Nephron progenitor cell (in vitro differentiated cells): ENCODE data around the gene ARID5B.
A peak's percentile ranks its signal among the peaks of the same experiment; 100 is the strongest.

ENCODE experiments used
- DNase-seq: peaks from one replicate; pipeline ENCODE4 v3.0.0; 2021
- H3K27ac Mint-ChIP-seq: 2 replicates; pipeline ENCODE4 v1.8.0; 2021; ENCODE audit warnings: mild to moderate bottlenecking, moderate library complexity, mixed read lengths
- H3K27me3 Mint-ChIP-seq: 2 replicates; pipeline ENCODE4 v1.8.0; 2021; ENCODE audit warnings: mild to moderate bottlenecking, low read depth, mixed read lengths; ENCODE audit not compliant: poor library complexity
- H3K36me3 Mint-ChIP-seq: 2 replicates; pipeline ENCODE4 v1.8.0; 2021; ENCODE audit warnings: low read depth, mixed read lengths
- H3K4me1 Mint-ChIP-seq: 2 replicates; pipeline ENCODE4 v1.8.0; 2021; ENCODE audit warnings: mixed read lengths
- H3K4me3 Mint-ChIP-seq: 2 replicates; pipeline ENCODE4 v1.8.0; 2021; ENCODE audit warnings: mild to moderate bottlenecking, moderate library complexity, mixed read lengths
- H3K9me3 Mint-ChIP-seq: 2 replicates; pipeline ENCODE4 v1.8.0; 2021; ENCODE audit warnings: mild to moderate bottlenecking, moderate library complexity, mixed read lengths
- TF ChIP-seq, protein P1 (sequence below): fragments of 200-600 bp; sonication (generic); IDR thresholded peaks from 2 replicates; pipeline ENCODE4 v1.5.0; 2021; ENCODE audit warnings: antibody characterized with exemption

The ARID5B gene

GRCh38 chr10:61910226-61910805 lies 8.8 kb downstream of the ARID5B start:
- Mint-ChIP-seq H3K9me3 (no peaks in the 10 kb centered on the region), H3K36me3 (peaks cover 52% of the 10 kb centered on the region), H3K4me1 (peaks cover 10% of the 10 kb centered on the region), H3K27ac (peak overlapping the region; percentile 61), H3K4me3 (no peak overlapping the region), H3K27me3 (no peaks in the 10 kb centered on the region)
- TF ChIP-seq, protein P1, sequence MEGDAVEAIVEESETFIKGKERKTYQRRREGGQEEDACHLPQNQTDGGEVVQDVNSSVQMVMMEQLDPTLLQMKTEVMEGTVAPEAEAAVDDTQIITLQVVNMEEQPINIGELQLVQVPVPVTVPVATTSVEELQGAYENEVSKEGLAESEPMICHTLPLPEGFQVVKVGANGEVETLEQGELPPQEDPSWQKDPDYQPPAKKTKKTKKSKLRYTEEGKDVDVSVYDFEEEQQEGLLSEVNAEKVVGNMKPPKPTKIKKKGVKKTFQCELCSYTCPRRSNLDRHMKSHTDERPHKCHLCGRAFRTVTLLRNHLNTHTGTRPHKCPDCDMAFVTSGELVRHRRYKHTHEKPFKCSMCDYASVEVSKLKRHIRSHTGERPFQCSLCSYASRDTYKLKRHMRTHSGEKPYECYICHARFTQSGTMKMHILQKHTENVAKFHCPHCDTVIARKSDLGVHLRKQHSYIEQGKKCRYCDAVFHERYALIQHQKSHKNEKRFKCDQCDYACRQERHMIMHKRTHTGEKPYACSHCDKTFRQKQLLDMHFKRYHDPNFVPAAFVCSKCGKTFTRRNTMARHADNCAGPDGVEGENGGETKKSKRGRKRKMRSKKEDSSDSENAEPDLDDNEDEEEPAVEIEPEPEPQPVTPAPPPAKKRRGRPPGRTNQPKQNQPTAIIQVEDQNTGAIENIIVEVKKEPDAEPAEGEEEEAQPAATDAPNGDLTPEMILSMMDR, result no peak
- no peak for DNase-seq

DNA sequence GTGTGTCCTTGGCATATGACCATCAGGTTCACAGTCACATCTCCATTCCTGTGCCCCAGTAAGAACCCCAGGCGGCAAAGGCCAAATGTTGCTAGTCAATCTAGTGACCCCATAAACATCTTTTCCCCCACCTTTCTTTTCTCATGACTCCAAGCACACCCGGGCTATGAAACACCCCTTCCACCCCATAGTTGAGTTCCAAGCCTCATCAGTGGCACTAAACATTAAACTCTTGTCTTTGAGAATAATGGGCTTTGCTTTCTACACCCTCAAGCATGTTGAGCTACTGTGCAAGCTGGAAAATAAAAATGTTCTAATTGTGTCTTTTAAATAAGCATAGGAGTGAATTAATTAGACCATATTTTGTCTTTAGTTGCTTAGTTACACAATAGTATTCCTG lies 9.4 kb downstream of the ARID5B start:
- no peak overlapping the region for H3K4me3 Mint-ChIP-seq
- H3K27me3 Mint-ChIP-seq, result peaks cover 2% of the 10 kb centered on the region
- H3K27ac Mint-ChIP-seq, result peak overlapping the region; percentile 64
- no peak for DNase-seq
- H3K9me3 Mint-ChIP-seq, result no peaks in the 10 kb centered on the region
- H3K36me3 Mint-ChIP-seq, result peaks cover 57% of the 10 kb centered on the region
- TF ChIP-seq, protein P1, result no peak
- peaks cover 7% of the 10 kb centered on the region for H3K4me1 Mint-ChIP-seq

DNA sequence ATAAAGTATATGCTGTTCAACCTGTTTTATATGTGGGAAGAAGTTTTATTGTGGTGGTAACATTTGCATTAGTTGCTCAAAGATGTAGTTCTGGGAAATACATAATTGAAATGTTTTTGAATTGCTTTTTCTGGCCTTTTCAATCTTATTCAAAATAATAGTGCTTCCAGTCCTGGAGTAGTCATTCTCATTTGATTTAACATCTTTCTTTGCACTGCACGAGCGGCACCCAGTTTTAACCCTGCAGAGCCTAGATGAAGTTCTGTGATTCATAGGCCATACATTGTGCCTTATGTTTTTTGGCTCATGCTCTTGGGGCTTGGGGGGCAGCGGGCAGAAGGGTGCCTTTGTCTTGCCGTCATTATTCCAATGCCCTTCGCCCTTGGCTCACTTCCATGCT lies 9.9 kb downstream of the ARID5B start:
- H3K27ac Mint-ChIP-seq, result no peak overlapping the region
- DNase-seq, result no peak
- no peak overlapping the region for H3K4me3 Mint-ChIP-seq
- peaks cover 58% of the 10 kb centered on the region for H3K36me3 Mint-ChIP-seq
- peaks cover 2% of the 10 kb centered on the region for H3K27me3 Mint-ChIP-seq
- TF ChIP-seq, protein P1, result no peak
- H3K9me3 Mint-ChIP-seq, result peaks cover under 1% of the 10 kb centered on the region
- H3K4me1 Mint-ChIP-seq, result peaks cover 7% of the 10 kb centered on the region

DNA sequence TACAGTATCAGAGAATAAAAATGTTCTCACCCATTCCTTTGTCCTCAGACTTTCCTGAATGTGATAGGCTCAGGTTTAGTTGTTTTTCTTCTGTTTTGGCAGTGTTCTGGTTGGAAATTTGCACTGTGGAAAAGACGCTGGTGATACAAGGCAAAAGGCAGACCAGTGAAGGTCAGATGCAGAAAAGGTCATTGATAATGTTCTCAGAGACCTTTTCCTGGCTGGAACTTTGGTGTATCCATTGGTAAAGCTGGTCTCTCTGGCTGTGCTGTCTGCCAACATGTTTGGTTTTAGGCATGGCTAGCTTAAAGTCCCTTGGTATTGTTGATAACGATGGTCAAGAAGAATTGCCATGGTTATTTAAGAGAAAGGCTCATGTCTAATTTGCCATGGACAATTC lies 11.5 kb downstream of the ARID5B start:
- no peak for DNase-seq
- peaks cover 13% of the 10 kb centered on the region for H3K9me3 Mint-ChIP-seq
- peaks cover 69% of the 10 kb centered on the region for H3K36me3 Mint-ChIP-seq
- H3K27ac Mint-ChIP-seq, result no peak overlapping the region
- no peak overlapping the region for H3K4me3 Mint-ChIP-seq
- TF ChIP-seq, protein P1, result no peak
- H3K27me3 Mint-ChIP-seq, result peaks cover 8% of the 10 kb centered on the region
- peaks cover 7% of the 10 kb centered on the region for H3K4me1 Mint-ChIP-seq

GRCh38 chr10:61918140-61918539 lies 16.6 kb downstream of the ARID5B start:
- peaks cover 57% of the 10 kb centered on the region for H3K36me3 Mint-ChIP-seq
- H3K4me3 Mint-ChIP-seq, result no peak overlapping the region
- peaks cover 7% of the 10 kb centered on the region for H3K4me1 Mint-ChIP-seq
- peaks cover 8% of the 10 kb centered on the region for H3K27me3 Mint-ChIP-seq
- H3K9me3 Mint-ChIP-seq, result peaks cover 21% of the 10 kb centered on the region
- H3K27ac Mint-ChIP-seq, result no peak overlapping the region
- TF ChIP-seq, protein P1, result no peak
- no peak for DNase-seq

- H3K27ac Mint-ChIP-seq, result no peak overlapping the region
- peaks cover 7% of the 10 kb centered on the region for H3K4me1 Mint-ChIP-seq
- TF ChIP-seq, protein P1, result no peak
- peaks cover 48% of the 10 kb centered on the region for H3K36me3 Mint-ChIP-seq
- H3K4me3 Mint-ChIP-seq, result no peak overlapping the region
- peaks cover 21% of the 10 kb centered on the region for H3K9me3 Mint-ChIP-seq
- H3K27me3 Mint-ChIP-seq, result peaks cover 8% of the 10 kb centered on the region
- DNase-seq, result no peak
These were observed 17.5 kb downstream of the ARID5B start for GRCh38 chr10:61918989-61919388.
